HG02981 (cell line): ENCODE measurements around the gene YTHDC2.

Experiments
- ATAC-seq: cut with Tn5 transposase; IDR thresholded peaks from one replicate; pipeline ENCODE4 v1.9.1; 2021; ENCODE audit warnings: mild to moderate bottlenecking, moderate library complexity; ENCODE audit not compliant: unreplicated experiment

The YTHDC2 gene

GRCh38 chr5:113513384-113514288 is at the start of gene YTHDC2:
TSS of gene YTHDC2 (plus strand) at chr5:113513694. CDS start at chr5:113513896, 202 bp downstream.
- ATAC-seq: peak; percentile 99

GRCh38 chr5:113474100-113474728 is 39.3 kb upstream of the YTHDC2 start:
- no peak for ATAC-seq

GRCh38 chr5:113478691-113479090 is 34.8 kb upstream of the YTHDC2 start:
- ATAC-seq: no peak

- no peak for ATAC-seq
These were observed 33.3 kb upstream of the YTHDC2 start for GRCh38 chr5:113480243-113480642.

- no peak for ATAC-seq
These were observed 26.1 kb upstream of the YTHDC2 start for GRCh38 chr5:113487416-113487780.

- no peak for ATAC-seq
These were observed 25.5 kb upstream of the YTHDC2 start, which contains the start of gene MCC for GRCh38 chr5:113487781-113488644. TSS of gene MCC (minus strand) at chr5:113488453.

DNA sequence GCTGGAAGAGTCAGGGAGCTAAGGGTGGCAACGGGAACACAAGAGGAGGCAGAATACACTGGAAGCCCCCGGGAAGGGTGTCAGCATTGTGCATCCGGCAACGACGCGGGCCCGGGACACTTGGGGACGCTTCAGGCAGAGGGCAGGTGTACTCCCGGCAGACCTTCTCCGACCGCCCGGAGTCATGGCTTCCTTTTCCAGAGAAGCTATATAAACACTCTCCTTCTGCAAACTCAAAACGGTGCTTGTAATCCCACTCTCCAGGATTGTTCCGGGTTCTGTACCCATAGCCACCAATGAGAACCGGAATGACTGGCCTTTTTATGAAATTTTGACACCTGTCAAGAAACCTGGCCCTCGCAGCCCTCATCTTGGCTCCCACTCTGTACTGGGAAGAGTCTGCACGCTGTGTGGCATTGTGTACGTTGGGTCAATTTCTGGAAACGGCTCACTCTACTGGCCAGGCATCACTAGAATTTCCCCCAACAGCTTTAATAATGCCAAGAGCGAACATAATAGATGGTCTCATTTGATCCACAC is 24.8 kb upstream of the YTHDC2 start:
- no peak for ATAC-seq

GRCh38 chr5:113489299-113489698 is 24.2 kb upstream of the YTHDC2 start:
- ATAC-seq: peak; percentile 58

- no peak for ATAC-seq
These were observed 23.2 kb upstream of the YTHDC2 start for GRCh38 chr5:113490317-113490716.

DNA sequence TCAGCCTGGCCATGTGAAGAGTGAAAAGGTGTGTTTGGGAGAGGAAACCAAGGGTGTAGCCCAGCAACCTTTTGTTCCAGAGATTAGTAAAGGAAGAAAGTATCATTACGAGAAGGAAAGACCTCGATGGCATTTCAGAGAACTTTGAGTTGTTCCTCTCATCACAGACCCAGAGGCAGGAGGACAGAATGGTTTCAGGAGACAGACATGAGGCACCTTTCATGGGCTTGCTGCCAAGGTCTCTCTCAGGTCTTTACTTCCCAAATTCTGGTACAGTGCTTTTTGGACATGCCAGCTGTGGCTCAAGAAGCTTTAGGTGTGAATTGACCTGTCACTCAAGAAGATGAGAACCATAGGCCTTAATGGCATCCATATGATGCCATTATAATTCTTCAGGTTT is 22.5 kb upstream of the YTHDC2 start:
- ATAC-seq: no peak

- no peak for ATAC-seq
These were observed 20.0 kb upstream of the YTHDC2 start for GRCh38 chr5:113493446-113493845.

DNA sequence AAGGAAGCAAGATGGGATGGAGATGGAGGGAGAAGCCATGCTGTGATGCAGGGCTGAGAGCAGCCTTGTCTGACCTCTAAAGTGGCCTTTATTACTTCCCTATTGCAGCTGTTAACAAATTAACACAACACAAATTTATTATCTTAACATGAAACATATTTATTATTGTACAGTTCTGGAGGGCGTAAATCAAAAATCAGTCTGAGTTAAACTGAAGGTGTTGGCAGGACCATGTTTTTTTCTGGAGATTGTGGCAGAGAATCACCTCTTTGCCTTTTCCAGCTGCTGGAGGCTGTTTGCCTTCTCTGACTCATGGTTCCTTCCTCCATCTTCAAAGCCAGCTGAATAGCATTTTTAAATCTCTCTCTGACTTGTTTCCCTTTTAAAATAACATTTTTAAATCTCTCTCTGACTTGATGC is 18.1 kb upstream of the YTHDC2 start:
- no peak for ATAC-seq

GRCh38 chr5:113502073-113502472 is 11.4 kb upstream of the YTHDC2 start:
- ATAC-seq: no peak

DNA sequence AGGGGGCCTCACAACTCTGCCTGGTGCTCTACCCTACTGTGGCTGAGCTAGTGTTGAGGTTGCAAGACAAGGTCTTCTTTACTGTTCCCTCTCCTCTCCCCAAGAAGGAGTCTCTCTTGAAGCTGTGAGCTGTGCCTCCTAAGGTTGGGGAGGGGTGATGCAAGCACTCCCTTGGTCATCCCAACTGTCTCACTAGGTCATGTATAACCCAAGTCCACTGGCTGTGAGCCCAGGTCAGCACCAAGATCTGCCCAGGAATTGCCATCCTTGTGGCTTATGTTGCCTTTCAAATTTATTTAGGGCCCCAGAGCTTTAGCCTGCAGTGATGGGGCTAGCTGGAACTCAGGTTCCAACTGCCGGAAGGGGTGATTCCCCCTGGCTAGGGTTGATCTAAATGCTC is 10.3 kb upstream of the YTHDC2 start:
- no peak for ATAC-seq

GRCh38 chr5:113505181-113505580 is 8.3 kb upstream of the YTHDC2 start:
- ATAC-seq: no peak

GRCh38 chr5:113507601-113508000 is 5.9 kb upstream of the YTHDC2 start:
- ATAC-seq: peak; percentile 35

GRCh38 chr5:113508756-113509155 is 4.7 kb upstream of the YTHDC2 start:
- no peak for ATAC-seq

DNA sequence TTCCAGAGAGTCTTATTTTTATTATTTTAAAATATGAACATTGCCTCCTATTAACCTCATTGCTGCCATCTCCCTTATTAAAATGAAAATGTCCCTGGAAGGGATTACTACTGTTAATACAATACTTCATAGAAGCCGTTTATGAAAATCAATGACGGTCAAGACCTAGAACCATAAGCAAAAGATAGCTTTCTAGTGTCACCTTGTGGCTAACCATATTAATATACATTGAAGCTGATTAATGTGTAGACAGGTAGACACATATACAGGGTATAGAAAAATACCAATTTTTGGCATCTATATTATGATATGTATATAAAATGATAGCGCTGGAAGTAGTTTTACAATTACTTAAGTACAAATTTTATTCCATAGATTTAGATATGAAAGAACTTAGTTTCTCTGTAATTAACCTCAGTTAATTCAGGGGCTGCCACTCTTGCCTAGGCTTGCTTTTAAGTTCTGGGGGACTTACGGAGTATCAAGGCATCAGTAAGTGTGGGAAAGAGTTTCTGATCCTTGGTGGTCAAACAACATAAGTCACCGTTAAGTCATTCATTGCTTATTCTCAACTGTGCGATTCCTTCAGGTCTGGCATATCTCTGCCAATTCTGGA is 2.5 kb upstream of the YTHDC2 start:
- no peak for ATAC-seq

DNA sequence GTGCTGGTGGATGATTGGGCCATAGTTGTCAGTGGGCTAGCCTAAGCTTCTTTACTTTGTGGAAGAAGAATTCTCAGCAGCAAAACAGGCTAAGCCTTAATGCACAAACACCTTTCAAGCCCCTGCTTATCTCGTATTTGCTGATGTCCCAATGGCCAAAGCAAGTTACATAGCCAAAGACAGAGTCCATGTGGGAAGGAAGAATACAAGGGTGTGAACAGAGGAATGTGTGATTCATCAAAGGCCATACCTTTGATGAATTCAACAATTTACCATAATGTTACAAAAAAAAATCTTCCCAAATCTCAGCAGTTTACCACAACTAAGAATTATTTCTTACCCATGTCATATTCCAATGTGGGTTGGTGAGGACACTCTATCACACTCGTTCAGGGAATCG is 1.2 kb upstream of the YTHDC2 start:
- ATAC-seq: no peak

DNA sequence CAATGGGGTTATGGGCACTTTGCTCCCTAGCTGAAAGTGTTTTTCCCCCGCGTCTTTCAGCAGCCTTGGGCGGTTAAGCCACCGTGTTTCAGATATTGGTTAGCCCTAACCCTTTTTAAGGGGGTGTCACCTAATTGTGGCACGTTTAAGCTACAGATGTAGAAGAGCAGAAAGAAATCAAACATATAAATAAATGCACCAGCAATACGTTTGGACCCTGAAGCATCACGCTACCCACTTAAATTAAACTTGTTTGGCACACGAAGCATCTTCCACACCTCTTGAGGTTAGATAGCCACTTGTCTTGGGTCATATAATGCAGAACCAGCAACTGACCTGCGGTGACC is 768 bp downstream of the YTHDC2 start:
- no peak for ATAC-seq

DNA sequence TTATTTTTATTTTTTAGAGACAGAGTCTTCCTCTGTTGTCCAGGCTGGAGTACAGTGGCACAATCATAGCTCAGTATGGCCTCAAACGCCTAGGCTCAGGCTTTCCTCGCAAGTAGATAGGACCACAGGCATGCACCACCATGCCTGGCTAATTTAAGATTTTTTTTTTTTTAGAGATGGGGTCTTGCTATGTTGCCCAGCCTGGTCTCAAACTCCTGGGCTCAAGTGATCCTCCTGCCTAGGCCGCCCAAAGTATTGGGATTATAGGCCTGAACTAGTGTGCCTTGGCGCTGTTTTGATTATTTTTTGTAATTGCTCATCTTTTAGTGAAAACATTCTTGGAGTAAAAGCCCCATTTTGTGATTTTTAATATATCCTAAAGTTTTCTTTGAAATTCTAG is 5.4 kb downstream of the YTHDC2 start:
- no peak for ATAC-seq
